WTC11 (cell line): ENCODE results near the gene RANBP3. TPM values are rescaled to one million over a fixed set of nuclear protein-coding genes. Genes with fewer than 3 reads are reported as not detected.

ENCODE experiments used
- AFF4 ChIP-seq: sonication (generic); formaldehyde crosslinking; IDR thresholded peaks from 2 replicates; pipeline ENCODE4 v1.8.1; 2023; ENCODE audit warnings: mild to moderate bottlenecking, missing genetic modification reagents, borderline replicate concordance
- CREB1 ChIP-seq: sonication (generic); formaldehyde crosslinking; IDR thresholded peaks from 2 replicates; pipeline ENCODE4 v1.8.0; 2023; ENCODE audit warnings: mild to moderate bottlenecking, missing genetic modification reagents
- E2F5 ChIP-seq: sonication (generic); formaldehyde crosslinking; IDR thresholded peaks from 2 replicates; pipeline ENCODE4 v1.8.1; 2022; ENCODE audit warnings: mild to moderate bottlenecking, moderate library complexity, missing genetic modification reagents
- ESRRA ChIP-seq: sonication (generic); formaldehyde crosslinking; IDR thresholded peaks from 2 replicates; pipeline ENCODE4 v1.8.1; 2022; ENCODE audit warnings: mild to moderate bottlenecking, missing genetic modification reagents, borderline replicate concordance
- HMGXB4 ChIP-seq: sonication (generic); formaldehyde crosslinking; IDR thresholded peaks from 2 replicates; pipeline ENCODE4 v1.8.1; 2023; ENCODE audit warnings: mild to moderate bottlenecking, moderate library complexity, missing genetic modification reagents
- KAT7 ChIP-seq: sonication (generic); formaldehyde crosslinking; IDR thresholded peaks from 2 replicates; pipeline ENCODE4 v1.8.1; 2023; ENCODE audit warnings: missing genetic modification reagents, mild to moderate bottlenecking, borderline replicate concordance
- MAX ChIP-seq: sonication (generic); formaldehyde crosslinking; IDR thresholded peaks from 2 replicates; pipeline ENCODE4 v1.8.0; 2022; ENCODE audit warnings: mild to moderate bottlenecking, missing genetic modification reagents
- NFYB ChIP-seq: sonication (generic); formaldehyde crosslinking; conservative IDR thresholded peaks from 2 replicates; pipeline ENCODE4 v1.8.0; 2022; ENCODE audit warnings: low read depth, missing genetic modification reagents
- SMAD3 ChIP-seq: sonication (generic); formaldehyde crosslinking; IDR thresholded peaks from 2 replicates; pipeline ENCODE4 v1.8.0; 2022; ENCODE audit warnings: missing genetic modification reagents, mild to moderate bottlenecking, borderline replicate concordance
- SMAD4 ChIP-seq: sonication (generic); formaldehyde crosslinking; IDR thresholded peaks from 2 replicates; pipeline ENCODE4 v1.8.0; 2022; ENCODE audit warnings: mild to moderate bottlenecking, missing genetic modification reagents
- TEAD4 ChIP-seq: sonication (generic); formaldehyde crosslinking; IDR thresholded peaks from 2 replicates; pipeline ENCODE4 v1.8.0; 2022; ENCODE audit warnings: mild to moderate bottlenecking, missing genetic modification reagents
- TP53 ChIP-seq: sonication (generic); formaldehyde crosslinking; IDR thresholded peaks from 2 replicates; pipeline ENCODE4 v1.8.1; 2023; ENCODE audit warnings: mild to moderate bottlenecking, missing genetic modification reagents
- ZNF121 ChIP-seq: sonication (generic); formaldehyde crosslinking; IDR thresholded peaks from 2 replicates; pipeline ENCODE4 v1.8.0; 2023; ENCODE audit warnings: missing genetic modification reagents
- ZNF138 ChIP-seq: sonication (generic); formaldehyde crosslinking; conservative IDR thresholded peaks from 2 replicates; pipeline ENCODE4 v1.8.1; 2022; ENCODE audit warnings: mild to moderate bottlenecking, moderate library complexity, missing genetic modification reagents
- ZNF232 ChIP-seq: sonication (generic); formaldehyde crosslinking; IDR thresholded peaks from 2 replicates; pipeline ENCODE4 v1.8.0; 2022; ENCODE audit warnings: mild to moderate bottlenecking, missing genetic modification reagents
- ZNF263 ChIP-seq: sonication (generic); formaldehyde crosslinking; IDR thresholded peaks from 2 replicates; pipeline ENCODE4 v1.8.1; 2022; ENCODE audit warnings: low read depth, mild to moderate bottlenecking, moderate library complexity, missing genetic modification reagents
- ZNF281 ChIP-seq: sonication (generic); formaldehyde crosslinking; IDR thresholded peaks from 2 replicates; pipeline ENCODE4 v1.8.0; 2023; ENCODE audit warnings: mild to moderate bottlenecking, missing genetic modification reagents
- total RNA-seq: library from RNA; stranded (reverse); gene quantifications from 3 replicates; pipeline ENCODE4 v1.2.3, GENCODE V29; 2021
- TF ChIP-seq, protein P1 (sequence below): sonication (generic); formaldehyde crosslinking; conservative IDR thresholded peaks from 2 replicates; pipeline ENCODE4 v1.8.1; 2023; ENCODE audit warnings: mild to moderate bottlenecking, low read depth, missing genetic modification reagents, moderate library complexity
- TF ChIP-seq, protein P2 (sequence below): sonication (generic); formaldehyde crosslinking; IDR thresholded peaks from 2 replicates; pipeline ENCODE4 v1.8.0; 2022; ENCODE audit warnings: mild to moderate bottlenecking, missing genetic modification reagents
- TF ChIP-seq, protein P3 (sequence below): fragments of 250-450 bp; sonication (Bioruptor Pico); IDR thresholded peaks from 2 replicates; pipeline ENCODE4 v2.1.2; 2022; ENCODE audit warnings: mild to moderate bottlenecking, moderate library complexity
- TF ChIP-seq, protein P4 (sequence below): sonication (generic); formaldehyde crosslinking; IDR thresholded peaks from 2 replicates; pipeline ENCODE4 v1.8.1; 2022; ENCODE audit warnings: missing genetic modification reagents, borderline replicate concordance

Gene RANBP3
- total RNA-seq, 1 experiment from 2014 or later, result 76.3 TPM

GRCh38 chr19:5891938-5892771 lies 85.8 kb downstream of the RANBP3 start (continued):
- TF ChIP-seq AFF4 (CRISPR knock-in tag), result no peak
- TF ChIP-seq TP53 (CRISPR knock-in tag), result no peak
- TF ChIP-seq KAT7, result no peak
- TF ChIP-seq, protein P1, sequence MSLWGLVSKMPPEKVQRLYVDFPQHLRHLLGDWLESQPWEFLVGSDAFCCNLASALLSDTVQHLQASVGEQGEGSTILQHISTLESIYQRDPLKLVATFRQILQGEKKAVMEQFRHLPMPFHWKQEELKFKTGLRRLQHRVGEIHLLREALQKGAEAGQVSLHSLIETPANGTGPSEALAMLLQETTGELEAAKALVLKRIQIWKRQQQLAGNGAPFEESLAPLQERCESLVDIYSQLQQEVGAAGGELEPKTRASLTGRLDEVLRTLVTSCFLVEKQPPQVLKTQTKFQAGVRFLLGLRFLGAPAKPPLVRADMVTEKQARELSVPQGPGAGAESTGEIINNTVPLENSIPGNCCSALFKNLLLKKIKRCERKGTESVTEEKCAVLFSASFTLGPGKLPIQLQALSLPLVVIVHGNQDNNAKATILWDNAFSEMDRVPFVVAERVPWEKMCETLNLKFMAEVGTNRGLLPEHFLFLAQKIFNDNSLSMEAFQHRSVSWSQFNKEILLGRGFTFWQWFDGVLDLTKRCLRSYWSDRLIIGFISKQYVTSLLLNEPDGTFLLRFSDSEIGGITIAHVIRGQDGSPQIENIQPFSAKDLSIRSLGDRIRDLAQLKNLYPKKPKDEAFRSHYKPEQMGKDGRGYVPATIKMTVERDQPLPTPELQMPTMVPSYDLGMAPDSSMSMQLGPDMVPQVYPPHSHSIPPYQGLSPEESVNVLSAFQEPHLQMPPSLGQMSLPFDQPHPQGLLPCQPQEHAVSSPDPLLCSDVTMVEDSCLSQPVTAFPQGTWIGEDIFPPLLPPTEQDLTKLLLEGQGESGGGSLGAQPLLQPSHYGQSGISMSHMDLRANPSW (CRISPR knock-in tag), result no peak
- no peak for TF ChIP-seq ZNF232 (CRISPR knock-in tag)
- no peak for TF ChIP-seq ZNF138 (CRISPR knock-in tag)
- TF ChIP-seq TEAD4 (CRISPR knock-in tag), result no peak
- TF ChIP-seq ZNF263 (CRISPR knock-in tag), result peak; percentile 67; the same call in 1 of the 2 replicates
- no peak for TF ChIP-seq ZNF121 (CRISPR knock-in tag)
- no peak; the same call in 1 of the 2 replicates for TF ChIP-seq ESRRA (CRISPR knock-in tag)
- TF ChIP-seq, protein P2, sequence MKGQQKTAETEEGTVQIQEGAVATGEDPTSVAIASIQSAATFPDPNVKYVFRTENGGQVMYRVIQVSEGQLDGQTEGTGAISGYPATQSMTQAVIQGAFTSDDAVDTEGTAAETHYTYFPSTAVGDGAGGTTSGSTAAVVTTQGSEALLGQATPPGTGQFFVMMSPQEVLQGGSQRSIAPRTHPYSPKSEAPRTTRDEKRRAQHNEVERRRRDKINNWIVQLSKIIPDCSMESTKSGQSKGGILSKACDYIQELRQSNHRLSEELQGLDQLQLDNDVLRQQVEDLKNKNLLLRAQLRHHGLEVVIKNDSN (CRISPR knock-in tag), result no peak
- no peak for TF ChIP-seq CREB1
- TF ChIP-seq, protein P3, sequence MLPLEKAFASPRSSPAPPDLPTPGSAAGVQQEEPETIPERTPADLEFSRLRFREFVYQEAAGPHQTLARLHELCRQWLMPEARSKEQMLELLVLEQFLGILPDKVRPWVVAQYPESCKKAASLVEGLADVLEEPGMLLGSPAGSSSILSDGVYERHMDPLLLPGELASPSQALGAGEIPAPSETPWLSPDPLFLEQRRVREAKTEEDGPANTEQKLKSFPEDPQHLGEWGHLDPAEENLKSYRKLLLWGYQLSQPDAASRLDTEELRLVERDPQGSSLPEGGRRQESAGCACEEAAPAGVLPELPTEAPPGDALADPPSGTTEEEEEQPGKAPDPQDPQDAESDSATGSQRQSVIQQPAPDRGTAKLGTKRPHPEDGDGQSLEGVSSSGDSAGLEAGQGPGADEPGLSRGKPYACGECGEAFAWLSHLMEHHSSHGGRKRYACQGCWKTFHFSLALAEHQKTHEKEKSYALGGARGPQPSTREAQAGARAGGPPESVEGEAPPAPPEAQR (CRISPR knock-in tag), result 0 out of 2 replicates have a peak, but pooled peaks have one; percentile 24
- TF ChIP-seq NFYB (CRISPR knock-in tag), result no peak
- no peak for TF ChIP-seq MAX (CRISPR knock-in tag)
- TF ChIP-seq, protein P4, sequence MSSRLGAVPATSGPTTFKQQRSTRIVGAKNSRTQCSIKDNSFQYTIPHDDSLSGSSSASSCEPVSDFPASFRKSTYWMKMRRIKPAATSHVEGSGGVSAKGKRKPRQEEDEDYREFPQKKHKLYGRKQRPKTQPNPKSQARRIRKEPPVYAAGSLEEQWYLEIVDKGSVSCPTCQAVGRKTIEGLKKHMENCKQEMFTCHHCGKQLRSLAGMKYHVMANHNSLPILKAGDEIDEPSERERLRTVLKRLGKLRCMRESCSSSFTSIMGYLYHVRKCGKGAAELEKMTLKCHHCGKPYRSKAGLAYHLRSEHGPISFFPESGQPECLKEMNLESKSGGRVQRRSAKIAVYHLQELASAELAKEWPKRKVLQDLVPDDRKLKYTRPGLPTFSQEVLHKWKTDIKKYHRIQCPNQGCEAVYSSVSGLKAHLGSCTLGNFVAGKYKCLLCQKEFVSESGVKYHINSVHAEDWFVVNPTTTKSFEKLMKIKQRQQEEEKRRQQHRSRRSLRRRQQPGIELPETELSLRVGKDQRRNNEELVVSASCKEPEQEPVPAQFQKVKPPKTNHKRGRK (CRISPR knock-in tag), result no peak
- TF ChIP-seq ZNF281 (CRISPR knock-in tag), result no peak
- TF ChIP-seq SMAD3 (CRISPR knock-in tag), result no peak
- TF ChIP-seq HMGXB4 (CRISPR knock-in tag), result no peak
- 0 out of 2 replicates have a peak, but pooled peaks have one; percentile 16 for TF ChIP-seq E2F5 (CRISPR knock-in tag)
- TF ChIP-seq SMAD4, result no peak
